Neural cell (in vitro differentiated cells): Measurements from ENCODE around the gene NRXN2. TPM values are rescaled to one million over a fixed set of nuclear protein-coding genes. Genes with fewer than 3 reads are reported as not detected.

Experiments used
- H2AFZ ChIP-seq: fragments of 200-600, 300-800 bp; sonication (generic), shearing (Covaris generic); 2 replicates; pipeline ENCODE4 v1.6.0; 2014; ENCODE audit warnings: low read depth, mild to moderate bottlenecking, antibody characterized with exemption, low read length, moderate library complexity
- H3F3A ChIP-seq: fragments of 200-600 bp; shearing (Covaris generic); 2 replicates; pipeline ENCODE4 v1.6.1; 2016; ENCODE audit warnings: mild to moderate bottlenecking, moderate library complexity, mixed read lengths, antibody characterized with exemption, low read length; ENCODE audit not compliant: insufficient read depth, poor library complexity, severe bottlenecking
- H3K27ac ChIP-seq: fragments of 200-600, 300-800 bp; sonication (generic), shearing (Covaris generic); 2 replicates; pipeline ENCODE4 v1.5.1; 2014; ENCODE audit warnings: mild to moderate bottlenecking, low read length, moderate library complexity
- H3K27me3 ChIP-seq: fragments of 300-800, 200-600 bp; sonication (generic), shearing (Covaris generic); 2 replicates; pipeline ENCODE4 v1.6.0; 2014; ENCODE audit warnings: mild to moderate bottlenecking, low read depth, low read length, moderate library complexity; ENCODE audit not compliant: insufficient read depth
- H3K36me3 ChIP-seq: fragments of 300-800, 200-600 bp; sonication (generic), shearing (Covaris generic); 2 replicates; pipeline ENCODE4 v1.5.1; 2014; ENCODE audit warnings: mild to moderate bottlenecking, antibody characterized with exemption, low read length, moderate library complexity; ENCODE audit not compliant: insufficient read depth
- H3K4me2 ChIP-seq: fragments of 300-800, 200-600 bp; sonication (generic), shearing (Covaris generic); 2 replicates; pipeline ENCODE4 v1.6.0; 2014; ENCODE audit warnings: mild to moderate bottlenecking, low read length
- H3K4me3 ChIP-seq: fragments of 300-800, 200-600 bp; sonication (generic), shearing (Covaris generic); 2 replicates; pipeline ENCODE4 v1.5.1; 2014; ENCODE audit warnings: mild to moderate bottlenecking, low read length, moderate library complexity
- H3K79me2 ChIP-seq: fragments of 200-600 bp; shearing (Covaris generic); replicated peaks from 2 replicates; pipeline ENCODE4 v1.6.0; 2014; ENCODE audit warnings: mild to moderate bottlenecking, low read length, moderate library complexity; ENCODE audit not compliant: insufficient read depth
- H3K9ac ChIP-seq: fragments of 300-800, 200-600 bp; sonication (generic), shearing (Covaris generic); 2 replicates; pipeline ENCODE4 v1.6.1; 2016; ENCODE audit warnings: mild to moderate bottlenecking, low read length, mixed read lengths
- H3K9me2 ChIP-seq: fragments of 200-600 bp; shearing (Covaris generic); 2 replicates; pipeline ENCODE4 v1.6.1; 2016; ENCODE audit warnings: mild to moderate bottlenecking, low read length, mixed read lengths; ENCODE audit not compliant: insufficient read depth
- H3K9me3 ChIP-seq: fragments of 200-600, 300-800 bp; sonication (generic), shearing (Covaris generic); 2 replicates; pipeline ENCODE4 v1.6.1; 2016; ENCODE audit warnings: mild to moderate bottlenecking, mixed run types, low read length, moderate library complexity, mixed read lengths
- H4K20me1 ChIP-seq: fragments of 200-600 bp; shearing (Covaris generic); 2 replicates; pipeline ENCODE4 v1.6.1; 2016; ENCODE audit warnings: mild to moderate bottlenecking, mixed run types; ENCODE audit not compliant: insufficient read depth
- CTCF ChIP-seq: fragments of 450-650 bp; IDR thresholded peaks from 2 replicates; pipeline ENCODE4 v1.5.1; 2014; ENCODE audit warnings: antibody characterized with exemption, mild to moderate bottlenecking, moderate library complexity; ENCODE audit not compliant: poor library complexity, severe bottlenecking
- EP300 ChIP-seq: fragments of 450-650 bp; conservative IDR thresholded peaks from 2 replicates; pipeline ENCODE4 v1.6.1; 2014; ENCODE audit warnings: antibody characterized with exemption, mild to moderate bottlenecking, moderate library complexity; ENCODE audit not compliant: poor library complexity, severe bottlenecking
- EZH2 ChIP-seq: fragments of 200-600, 300-800 bp; shearing (Covaris generic), sonication (generic); IDR thresholded peaks from 2 replicates; pipeline ENCODE4 v1.6.1; 2014; ENCODE audit warnings: antibody characterized with exemption, low read length, borderline replicate concordance, mild to moderate bottlenecking; ENCODE audit not compliant: insufficient read depth, poor library complexity, severe bottlenecking
- MXI1 ChIP-seq: fragments of 450-650 bp; conservative IDR thresholded peaks from 2 replicates; pipeline ENCODE4 v1.6.1; 2014; ENCODE audit warnings: antibody characterized with exemption, mild to moderate bottlenecking; ENCODE audit not compliant: poor library complexity, severe bottlenecking
- POLR2AphosphoS5 ChIP-seq: IDR thresholded peaks from 2 replicates; pipeline ENCODE4 v1.6.1; 2012
- RAD21 ChIP-seq: fragments of 450-650 bp; conservative IDR thresholded peaks from 2 replicates; pipeline ENCODE4 v1.6.1; 2014; ENCODE audit warnings: antibody characterized with exemption, mild to moderate bottlenecking, moderate library complexity
- SMC3 ChIP-seq: fragments of 450-650 bp; conservative IDR thresholded peaks from 2 replicates; pipeline ENCODE4 v1.6.1; 2014; ENCODE audit warnings: antibody characterized with exemption, mild to moderate bottlenecking, moderate library complexity; ENCODE audit not compliant: poor library complexity
- TAF1 ChIP-seq: IDR thresholded peaks from 2 replicates; pipeline ENCODE4 v1.6.1; 2012; ENCODE audit warnings: low read depth
- polyA plus RNA-seq: library from polyadenylated mRNA; depleted of rRNA; stranded (reverse); fragments of >200 nt; gene quantifications from 2 replicates; pipeline ENCODE4 v1.2.3, GENCODE V29; 2014
- TF ChIP-seq, protein P1 (sequence below): IDR thresholded peaks from 2 replicates; pipeline ENCODE4 v1.6.1; 2012; ENCODE audit warnings: borderline replicate concordance

NRXN2 gene
- polyA plus RNA-seq, 1 donor from 2014 or later: 68.0 TPM

GRCh38 chr11:64560941-64561340 lies 162.1 kb downstream of the NRXN2 start:
- Histone ChIP-seq H3K27me3 (no peaks in the 10 kb centered on the region), H2AFZ (no peak overlapping the region), H4K20me1 (no peaks in the 10 kb centered on the region), H3K9me2 (no peaks in the 10 kb centered on the region), H3F3A (no peaks in the 10 kb centered on the region), H3K4me2 (no peak overlapping the region), H3K79me2 (no peaks in the 10 kb centered on the region), H3K27ac (no peak overlapping the region), H3K9ac (no peak overlapping the region), H3K36me3 (no peaks in the 10 kb centered on the region), H3K9me3 (no peaks in the 10 kb centered on the region), H3K4me3 (no peak overlapping the region)
- TF ChIP-seq CTCF (no peak), POLR2AphosphoS5 (no peak), MXI1 (no peak), TAF1 (no peak), SMC3 (no peak), RAD21 (no peak), EP300 (no peak), EZH2 (no peak)
- TF ChIP-seq, protein P1, sequence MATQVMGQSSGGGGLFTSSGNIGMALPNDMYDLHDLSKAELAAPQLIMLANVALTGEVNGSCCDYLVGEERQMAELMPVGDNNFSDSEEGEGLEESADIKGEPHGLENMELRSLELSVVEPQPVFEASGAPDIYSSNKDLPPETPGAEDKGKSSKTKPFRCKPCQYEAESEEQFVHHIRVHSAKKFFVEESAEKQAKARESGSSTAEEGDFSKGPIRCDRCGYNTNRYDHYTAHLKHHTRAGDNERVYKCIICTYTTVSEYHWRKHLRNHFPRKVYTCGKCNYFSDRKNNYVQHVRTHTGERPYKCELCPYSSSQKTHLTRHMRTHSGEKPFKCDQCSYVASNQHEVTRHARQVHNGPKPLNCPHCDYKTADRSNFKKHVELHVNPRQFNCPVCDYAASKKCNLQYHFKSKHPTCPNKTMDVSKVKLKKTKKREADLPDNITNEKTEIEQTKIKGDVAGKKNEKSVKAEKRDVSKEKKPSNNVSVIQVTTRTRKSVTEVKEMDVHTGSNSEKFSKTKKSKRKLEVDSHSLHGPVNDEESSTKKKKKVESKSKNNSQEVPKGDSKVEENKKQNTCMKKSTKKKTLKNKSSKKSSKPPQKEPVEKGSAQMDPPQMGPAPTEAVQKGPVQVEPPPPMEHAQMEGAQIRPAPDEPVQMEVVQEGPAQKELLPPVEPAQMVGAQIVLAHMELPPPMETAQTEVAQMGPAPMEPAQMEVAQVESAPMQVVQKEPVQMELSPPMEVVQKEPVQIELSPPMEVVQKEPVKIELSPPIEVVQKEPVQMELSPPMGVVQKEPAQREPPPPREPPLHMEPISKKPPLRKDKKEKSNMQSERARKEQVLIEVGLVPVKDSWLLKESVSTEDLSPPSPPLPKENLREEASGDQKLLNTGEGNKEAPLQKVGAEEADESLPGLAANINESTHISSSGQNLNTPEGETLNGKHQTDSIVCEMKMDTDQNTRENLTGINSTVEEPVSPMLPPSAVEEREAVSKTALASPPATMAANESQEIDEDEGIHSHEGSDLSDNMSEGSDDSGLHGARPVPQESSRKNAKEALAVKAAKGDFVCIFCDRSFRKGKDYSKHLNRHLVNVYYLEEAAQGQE: no peak

- Histone ChIP-seq H3K79me2 (no peaks in the 10 kb centered on the region), H3K4me3 (no peak overlapping the region), H3K27ac (no peak overlapping the region), H3K36me3 (no peaks in the 10 kb centered on the region), H3K27me3 (no peaks in the 10 kb centered on the region), H3F3A (no peaks in the 10 kb centered on the region), H2AFZ (no peak overlapping the region), H3K9ac (no peak overlapping the region), H3K9me2 (no peaks in the 10 kb centered on the region), H3K9me3 (no peaks in the 10 kb centered on the region), H4K20me1 (no peaks in the 10 kb centered on the region), H3K4me2 (no peak overlapping the region)
- TF ChIP-seq CTCF (no peak), SMC3 (no peak), RAD21 (no peak)
Observed at GRCh38 chr11:64560139-64560771, 162.7 kb downstream of the NRXN2 start.
